K562 (cell line): ENCODE data around the gene PSMA6. TPM values are rescaled to one million over a fixed set of nuclear protein-coding genes. Genes with fewer than 3 reads are reported as not detected.

ENCODE experiments used
- BACH1 ChIP-seq: fragments of 200-800 bp; sonication (Bioruptor generic); IDR thresholded peaks from 2 replicates; pipeline ENCODE4 v1.6.1; 2016; ENCODE audit warnings: missing genetic modification characterization, missing compliant biosample characterization
- BDP1 ChIP-seq: IDR thresholded peaks from 3 replicates; pipeline ENCODE4 v1.6.1; 2011; ENCODE audit not compliant: insufficient read length, insufficient read depth
- BMI1 ChIP-seq: fragments of 150-350 bp; IDR thresholded peaks from 2 replicates; pipeline ENCODE4 v1.6.1; 2014; ENCODE audit warnings: low read length
- CSDE1 ChIP-seq, 2 experiments: fragments of 450-650 bp; IDR thresholded peaks; 2 replicates each; pipeline ENCODE4 v1.6.1; 2016; ENCODE audit warnings: mild to moderate bottlenecking in 1 of 2
- CXXC5 ChIP-seq: fragments of 250-450 bp; sonication (Bioruptor Pico); IDR thresholded peaks from 2 replicates; pipeline ENCODE4 v1.8.0; 2022; ENCODE audit warnings: inconsistent platforms, mild to moderate bottlenecking, moderate library complexity
- DIDO1 ChIP-seq: fragments of 450-650 bp; IDR thresholded peaks from 2 replicates; pipeline ENCODE4 v1.6.1; 2016; ENCODE audit warnings: low read depth, missing biosample characterization, missing genetic modification characterization
- EHMT2 ChIP-seq: fragments of 450-650 bp; IDR thresholded peaks from 2 replicates; pipeline ENCODE4 v1.6.1; 2018; ENCODE audit warnings: antibody characterized with exemption
- ETV5 ChIP-seq: sonication (generic); formaldehyde crosslinking; IDR thresholded peaks from 2 replicates; pipeline ENCODE4 v1.4.0; 2020; ENCODE audit warnings: low read depth, mild to moderate bottlenecking, missing genetic modification reagents
- FOXP1 ChIP-seq: sonication (generic); formaldehyde crosslinking; IDR thresholded peaks from 2 replicates; pipeline ENCODE4 v1.8.0; 2022; ENCODE audit warnings: mild to moderate bottlenecking, missing genetic modification reagents
- GABPA ChIP-seq: fragments of 200-800 bp; sonication (Bioruptor generic); conservative IDR thresholded peaks from 2 replicates; pipeline ENCODE4 v1.6.1; 2016; ENCODE audit warnings: low read depth, missing genetic modification characterization, missing compliant biosample characterization
- HNRNPLL ChIP-seq: fragments of 200-400 bp; formaldehyde crosslinking; IDR thresholded peaks from 2 replicates; pipeline ENCODE4 v1.6.1; 2017; ENCODE audit warnings: low read length, low read depth, mild to moderate bottlenecking; ENCODE audit not compliant: poor library complexity, severe bottlenecking
- KDM5B ChIP-seq: fragments of 200-600 bp; sonication (generic); IDR thresholded peaks from 2 replicates; pipeline ENCODE4 v1.6.1; 2012; ENCODE audit warnings: low read depth, mild to moderate bottlenecking, moderate library complexity, low read length, control low read depth, inconsistent platforms; ENCODE audit not compliant: insufficient replicate concordance
- MAFF ChIP-seq: IDR thresholded peaks from 2 replicates; pipeline ENCODE4 v1.6.1; 2012; ENCODE audit warnings: low read length, improper control_type of control experiment
- MAFG ChIP-seq: fragments of 450-650 bp; conservative IDR thresholded peaks from 2 replicates; pipeline ENCODE4 v1.6.1; 2016; ENCODE audit warnings: missing genetic modification characterization, missing compliant biosample characterization
- MAZ ChIP-seq, 2 experiments: fragments of 450-650 bp in 1 of 2; sonication (generic) in 1 of 2; formaldehyde crosslinking; IDR thresholded peaks in 1 of 2; conservative IDR thresholded peaks in 1 of 2; 2 replicates each; pipeline versions ENCODE4 v1.4.0 to v1.5.0; 2020; ENCODE audit warnings: mild to moderate bottlenecking in 1 of 2, missing genetic modification reagents in 1 of 2
- MCM2 ChIP-seq: fragments of 450-650 bp; IDR thresholded peaks from 2 replicates; pipeline ENCODE4 v1.6.1; 2017; ENCODE audit warnings: low read depth, mild to moderate bottlenecking
- NCOA1 ChIP-seq: fragments of 450-650 bp; IDR thresholded peaks from 2 replicates; pipeline ENCODE4 v1.6.1; 2016; ENCODE audit warnings: low read depth
- NR2C1 ChIP-seq, 2 experiments: fragments of 450-650 bp; IDR thresholded peaks; 2 replicates each; pipeline ENCODE4 v1.6.1; 2017; ENCODE audit warnings: mild to moderate bottlenecking in 2 of 2, antibody characterized with exemption in 1 of 2, inconsistent platforms in 1 of 2, missing compliant biosample characterization in 1 of 2, missing genetic modification characterization in 1 of 2
- NRF1 ChIP-seq, 2 experiments: fragments of 450-650 bp; IDR thresholded peaks in 1 of 2; conservative IDR thresholded peaks in 1 of 2; 2 replicates each; pipeline ENCODE4 v1.6.1; 2014; ENCODE audit warnings: mild to moderate bottlenecking in 2 of 2
- POLR2AphosphoS2 ChIP-seq: IDR thresholded peaks from 2 replicates; pipeline ENCODE4 v1.6.1; 2012; ENCODE audit warnings: low read length, improper control_type of control experiment
- POLR2G ChIP-seq: fragments of 200-400 bp; formaldehyde crosslinking; IDR thresholded peaks from 2 replicates; pipeline ENCODE4 v1.6.1; 2017; ENCODE audit warnings: low read depth, mild to moderate bottlenecking, antibody characterized with exemption, low read length, moderate library complexity
- RBFOX2 ChIP-seq: fragments of 200-400 bp; formaldehyde crosslinking; IDR thresholded peaks from 2 replicates; pipeline ENCODE4 v1.6.1; 2017; ENCODE audit warnings: low read depth, mild to moderate bottlenecking, low read length, moderate library complexity
- TAF9B ChIP-seq: fragments of 450-650 bp; IDR thresholded peaks from 2 replicates; pipeline ENCODE4 v1.6.1; 2018; ENCODE audit warnings: mild to moderate bottlenecking; ENCODE audit not compliant: partially characterized antibody
- TBP ChIP-seq: optimal IDR thresholded peaks from 2 replicates; pipeline ENCODE3; 2011; ENCODE audit warnings: low read depth, low read length, improper control_type of control experiment
- XRCC5 ChIP-seq: fragments of 200-400 bp; formaldehyde crosslinking; IDR thresholded peaks from 2 replicates; pipeline ENCODE4 v1.6.1; 2017; ENCODE audit warnings: low read depth, mild to moderate bottlenecking, low read length
- ZNF184 ChIP-seq: sonication (generic); formaldehyde crosslinking; IDR thresholded peaks from 2 replicates; pipeline ENCODE4 v1.5.0; 2020; ENCODE audit warnings: missing genetic modification reagents
- ZNF639 ChIP-seq, 2 experiments: fragments of 200-800 bp in 1 of 2; sonication (Bioruptor generic) in 1 of 2; sonication (generic) in 1 of 2; formaldehyde crosslinking in 1 of 2; IDR thresholded peaks in 1 of 2; conservative IDR thresholded peaks in 1 of 2; 2 replicates each; pipeline versions ENCODE4 v1.5.0 to v1.6.1; 2016 to 2020; ENCODE audit warnings: missing compliant biosample characterization in 1 of 2, missing genetic modification characterization in 1 of 2, missing genetic modification reagents in 1 of 2
- polyA plus RNA-seq, 8 experiments: library from polyadenylated mRNA; depleted of rRNA in 4 of 8; stranded (reverse) in 5 of 8; unstranded in 3 of 8; fragments of >200 nt; fragmentation: Nextera tagmentation in 2 of 8; fragmentation: Illumina TruSeq in 1 of 8; extraction: Ambion mirVana in 2 of 8; extraction: Trizol in 1 of 8; gene quantifications; 2 replicates each; pipeline versions ENCODE4 v1.2.1 to v1.2.3, GENCODE V29; 2011 to 2014; ENCODE audit warnings: inconsistent platforms in 1 of 8, missing spikeins in 1 of 8
- total RNA-seq, 7 experiments: library from RNA; depleted of rRNA in 6 of 7; stranded (reverse); fragments of >200 nt in 6 of 7; fragmentation: Illumina TruSeq in 2 of 7; extraction: Trizol in 2 of 7; gene quantifications; 2 replicates each; pipeline versions ENCODE4 v1.2.1 to v1.2.3, GENCODE V29; 2011 to 2021; ENCODE audit warnings: low replicate concordance in 1 of 7

The PSMA6 gene
- total and polyA plus RNA-seq, 9 of the 15 experiments (the other 6 are each of a cell fraction or from before 2014, with no cell fraction given): 210 to 952 (median 288) TPM

- TF ChIP-seq ZNF639 (CRISPR knock-in tag; conservative IDR thresholded peaks at IDR 0.05 in 1 of 2, IDR thresholded peaks at IDR 0.05 in 1 of 2) (0 out of 4 replicates have a peak, but pooled peaks of 1 of the 2 experiments have one; percentile 31), MAFG (tag) (peak; percentile 49; the same call in 1 of the 2 replicates), RBFOX2 (peak; percentile 89), XRCC5 (no peak), EHMT2 (no peak), NR2C1 (IDR thresholded peaks at IDR 0.05) (peak; percentile 98), NR2C1 (tag; IDR thresholded peaks at IDR 0.05) (peak; percentile 98), MAZ (CRISPR knock-in tag; conservative IDR thresholded peaks at IDR 0.05 in 1 of 2, IDR thresholded peaks at IDR 0.05 in 1 of 2) (peak; percentile 82 to 85), BACH1 (tag) (no peak), BMI1 (no peak), KDM5B (peak; percentile 60), ZNF184 (CRISPR knock-in tag) (no peak), MCM2 (no peak), HNRNPLL (peak; percentile 38), DIDO1 (tag) (0 out of 2 replicates have a peak, but pooled peaks have one; percentile 53), GABPA (tag) (peak; percentile 98), TAF9B (peak; percentile 49), ETV5 (CRISPR knock-in tag) (peak; percentile 40; the same call in 1 of the 2 replicates), BDP1 (no peak), CSDE1 (IDR thresholded peaks at IDR 0.05) (no peak), POLR2G (peak; percentile 85), NRF1 (conservative IDR thresholded peaks at IDR 0.05 in 1 of 2, IDR thresholded peaks at IDR 0.05 in 1 of 2) (peak; percentile 90 to 92), NCOA1 (peak; percentile 33; the same call in 1 of the 2 replicates), FOXP1 (CRISPR knock-in tag) (0 out of 2 replicates have a peak, but pooled peaks have one; percentile 41), POLR2AphosphoS2 (peak; percentile 56; the same call in 1 of the 2 replicates), TBP (peak; percentile 68), CXXC5 (peak; percentile 54), MAFF (no peak)
These were observed at the start of gene PSMA6 (continued) for GRCh38 chr14:35292051-35292769.
